WERI-Rb-1 (cell line): ENCODE measurements around the gene OR11H6.

Experiments used
- DNase-seq: peaks from one replicate; pipeline ENCODE4 v3.0.0-alpha.2; 2020
- H3K27ac ChIP-seq: fragments of 250-450 bp; sonication (Bioruptor Pico); 2 replicates; pipeline ENCODE4 v1.5.1; 2020; ENCODE audit warnings: mild to moderate bottlenecking, moderate library complexity
- H3K27me3 ChIP-seq: fragments of 250-450 bp; sonication (Bioruptor Pico); 2 replicates; pipeline ENCODE4 v1.5.1; 2021; ENCODE audit warnings: mild to moderate bottlenecking, low read depth, moderate library complexity; ENCODE audit not compliant: insufficient read depth, severe bottlenecking
- H3K36me3 ChIP-seq: fragments of 250-450 bp; sonication (Bioruptor Pico); 2 replicates; pipeline ENCODE4 v1.5.1; 2020; ENCODE audit warnings: mild to moderate bottlenecking, moderate library complexity
- H3K4me3 ChIP-seq: 2 replicates; pipeline ENCODE4 v1.5.1; 2011; ENCODE audit warnings: low read depth, mild to moderate bottlenecking, control low read depth, low read length
- H3K9me3 ChIP-seq: fragments of 250-450 bp; sonication (Bioruptor Pico); 2 replicates; pipeline ENCODE4 v1.5.1; 2021; ENCODE audit warnings: mild to moderate bottlenecking, moderate library complexity; ENCODE audit not compliant: severe bottlenecking
- CTCF ChIP-seq: IDR thresholded peaks from 2 replicates; pipeline ENCODE4 v1.5.1; 2011; ENCODE audit warnings: low read depth, mild to moderate bottlenecking, control low read depth, inconsistent platforms, low read length

The OR11H6 gene

GRCh38 chr14:20274062-20274461 is 50.6 kb downstream of the OR11H6 start:
- Histone ChIP-seq H3K27ac (no peak overlapping the region), H3K36me3 (no peaks in the 10 kb centered on the region), H3K4me3 (no peak overlapping the region), H3K9me3 (no peaks in the 10 kb centered on the region), H3K27me3 (peaks cover 10% of the 10 kb centered on the region)
- no peak for DNase-seq
- TF ChIP-seq CTCF, result no peak
